ENCODE measurements around the gene NDRG3. TPM values are rescaled to one million over a fixed set of nuclear protein-coding genes. Genes with fewer than 3 reads are reported as not detected.
A peak's percentile ranks its signal among the peaks of the same experiment; 100 is the strongest.
"Not testable (repeated sequence)": the region's sequence is repeated elsewhere in the genome, so short reads cannot be mapped to it uniquely, and the experiment has no call there.

NDRG3 gene
- polyA plus RNA-seq, 12 donors = 15.4 to 26.7 (median 17.7) TPM; not detected in 1

DNA sequence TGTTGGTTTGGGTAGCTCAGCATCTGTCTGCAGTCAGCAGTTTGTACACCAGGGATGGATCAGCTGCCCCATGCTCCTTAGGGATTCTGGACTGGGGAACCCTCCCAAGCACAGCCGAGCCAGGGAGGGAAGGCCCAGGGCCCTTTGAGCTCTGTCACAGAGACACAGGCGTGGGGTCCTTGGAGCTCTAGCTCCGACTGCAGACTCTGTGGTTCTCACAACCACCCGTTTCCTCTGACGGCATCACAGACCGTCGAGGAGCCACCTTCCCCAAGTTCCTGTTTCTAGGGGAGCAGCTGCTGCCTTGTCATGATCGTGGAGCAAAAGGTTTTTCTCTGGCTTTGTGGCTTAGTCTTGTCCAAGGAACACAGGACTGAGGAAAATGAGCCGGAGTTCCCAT is 99.9 kb downstream of the NDRG3 start, which contains the start of gene SLA2:
SLA2 (minus strand) TSS at position 199 of the 400 bp plus-strand sequence. CDS start 4,861 bp downstream, outside the sequence.
- DNase-seq = peak; percentile 7

DNA sequence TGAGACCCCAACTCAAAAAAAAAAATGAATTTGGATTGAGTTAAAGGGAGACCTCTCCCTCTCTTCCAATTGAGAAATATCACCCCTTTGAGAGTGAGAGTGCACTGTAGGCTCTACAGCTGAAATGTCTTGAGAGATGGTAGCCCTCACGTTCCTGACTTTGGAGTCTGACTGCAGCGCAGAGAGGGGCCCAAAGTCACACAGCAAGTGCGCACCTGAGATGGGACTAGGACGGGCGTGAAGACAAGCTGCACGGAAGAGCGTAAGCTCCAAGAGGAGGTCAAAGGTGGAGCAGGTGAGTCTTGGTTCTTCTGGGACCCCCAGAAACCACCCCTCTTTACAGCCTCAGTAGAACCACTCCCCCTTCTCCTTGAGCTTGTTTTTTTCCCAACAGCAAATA is 100.5 kb downstream of the NDRG3 start:
- DNase-seq = no peak

DNA sequence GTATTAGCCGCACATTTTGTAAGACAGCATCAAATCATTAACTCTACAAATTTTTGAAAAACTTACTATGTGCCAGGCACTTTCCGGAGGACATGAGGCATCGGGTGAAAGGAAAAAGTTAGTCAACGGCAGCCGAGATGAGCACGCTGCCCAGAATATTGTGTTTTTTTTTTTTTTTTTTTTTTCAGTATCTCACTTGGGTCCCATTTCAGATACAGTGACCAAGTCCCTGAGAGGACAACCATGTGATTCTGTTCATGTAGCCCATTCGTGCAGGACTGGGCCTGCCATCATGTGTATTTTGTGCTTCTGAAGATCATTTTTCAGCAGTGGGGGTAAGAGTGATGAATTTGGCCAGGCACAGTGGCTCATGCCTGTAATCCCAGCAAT is 101.2 kb downstream of the NDRG3 start:
- no peak for DNase-seq

DNA sequence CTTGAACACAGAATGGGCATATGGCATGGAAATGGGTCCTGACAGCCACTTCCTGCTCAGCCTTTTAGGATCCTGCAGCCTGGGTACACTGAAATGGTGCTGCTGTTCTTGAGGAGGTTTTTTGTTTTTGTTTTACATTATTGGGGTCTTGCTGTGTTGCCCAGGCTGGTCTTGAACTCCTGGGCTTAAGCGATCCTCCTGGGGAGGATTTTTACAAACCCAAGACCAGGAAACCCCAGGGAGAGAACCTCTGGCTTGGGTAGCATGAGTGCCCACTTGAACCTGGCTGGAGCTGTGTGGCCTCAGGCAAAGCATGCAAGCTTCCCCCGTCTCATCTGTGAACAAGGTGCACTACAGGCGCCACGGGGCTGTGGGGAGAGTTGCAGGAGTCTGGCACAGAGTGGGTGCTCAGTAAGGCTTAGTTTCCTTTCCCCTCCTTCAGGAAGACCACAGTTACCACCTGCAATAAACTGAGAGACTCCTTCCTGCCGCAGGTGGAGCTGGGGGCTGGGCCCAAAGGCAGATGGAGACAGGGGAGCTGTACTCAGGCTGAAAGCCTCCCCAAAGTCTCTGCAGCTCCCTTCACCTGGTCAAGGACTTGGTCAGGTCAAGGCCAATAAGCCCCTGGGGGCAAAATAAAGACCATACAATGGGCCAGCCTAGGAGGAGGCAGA is 101.7 kb downstream of the NDRG3 start:
- no peak for DNase-seq

DNA sequence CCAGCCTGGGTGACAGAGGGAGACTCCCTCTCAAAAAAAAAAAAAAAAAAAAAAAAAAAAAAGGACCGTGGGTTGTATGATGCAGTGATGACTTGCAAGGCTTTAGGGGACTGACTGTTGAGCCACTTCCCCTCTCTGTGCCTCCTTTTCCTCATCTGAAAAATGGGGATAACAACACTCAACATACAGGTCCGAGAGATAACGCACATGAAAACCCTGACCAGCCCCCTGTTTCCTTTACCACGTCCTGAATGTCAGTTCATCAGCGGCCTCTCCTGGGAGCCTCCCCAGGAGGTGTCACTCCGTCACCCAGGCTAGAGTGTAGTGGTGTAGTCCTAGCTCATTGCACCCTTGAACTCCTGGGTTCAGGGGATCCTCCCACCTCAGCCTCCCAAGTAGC is 103.8 kb downstream of the NDRG3 start:
- DNase-seq = no peak

DNA sequence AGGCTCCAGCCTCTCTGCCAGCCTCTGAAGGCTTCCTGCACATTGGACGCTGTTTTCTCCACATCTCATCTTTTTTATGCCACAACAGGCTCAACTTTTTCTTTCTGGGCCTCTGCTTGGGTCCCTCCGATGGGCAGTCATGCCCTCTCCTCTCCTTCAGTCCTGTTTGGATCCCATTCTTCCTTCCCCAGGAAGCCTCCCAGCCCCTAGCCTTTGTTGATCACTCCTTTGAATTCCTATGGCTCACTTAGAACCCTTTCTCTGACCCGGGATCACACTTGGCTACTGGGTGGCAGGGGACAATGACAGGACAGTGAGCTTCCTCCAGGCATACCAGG is 104.4 kb downstream of the NDRG3 start:
- no peak for DNase-seq

DNA sequence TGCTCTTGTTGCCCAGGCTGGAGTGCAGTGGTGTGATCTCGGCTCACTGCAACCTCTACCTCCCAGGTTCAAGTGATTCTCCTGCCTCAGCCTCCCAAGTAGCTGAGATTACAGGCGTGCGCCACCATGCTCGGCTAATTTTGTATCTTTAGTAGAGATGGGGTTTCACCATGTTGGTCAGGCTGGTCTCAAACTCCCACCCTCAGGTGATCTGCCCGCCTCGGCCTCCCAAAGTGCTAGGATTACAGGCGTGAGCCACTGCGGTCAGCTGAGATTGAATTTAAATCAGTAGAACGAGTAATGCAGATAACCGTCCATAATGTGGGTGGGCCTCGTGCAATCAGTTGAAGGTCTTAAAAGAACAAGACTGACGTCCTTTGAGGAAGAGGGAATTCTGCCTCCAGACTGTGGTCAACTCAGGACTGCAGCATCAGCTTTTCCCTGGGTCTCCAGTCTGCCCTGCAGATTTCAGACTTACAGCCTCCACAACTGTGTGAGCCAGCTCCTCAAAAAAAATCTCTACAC is 107.0 kb downstream of the NDRG3 start:
- DNase-seq = not testable (repeated sequence)

DNA sequence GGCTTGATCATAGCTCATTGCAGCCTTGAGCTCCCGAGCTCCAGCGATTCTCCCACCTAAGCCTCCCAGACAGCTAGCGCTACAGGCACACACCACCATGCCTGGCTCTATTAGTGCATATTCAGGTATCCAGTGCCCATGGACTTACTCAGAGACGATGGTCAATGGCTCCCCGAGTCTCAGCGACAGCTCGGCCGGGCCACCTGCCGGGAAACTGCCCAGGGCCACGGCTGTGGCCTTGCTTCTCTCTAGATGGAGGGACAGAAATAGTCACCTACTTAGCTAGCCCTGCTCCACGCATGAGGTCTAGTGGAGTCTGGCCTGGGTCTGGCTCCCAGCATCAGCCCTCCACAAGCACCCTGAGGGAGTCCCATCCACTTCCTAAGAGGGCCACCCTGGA is 111.5 kb downstream of the NDRG3 start:
- DNase-seq = no peak

DNA sequence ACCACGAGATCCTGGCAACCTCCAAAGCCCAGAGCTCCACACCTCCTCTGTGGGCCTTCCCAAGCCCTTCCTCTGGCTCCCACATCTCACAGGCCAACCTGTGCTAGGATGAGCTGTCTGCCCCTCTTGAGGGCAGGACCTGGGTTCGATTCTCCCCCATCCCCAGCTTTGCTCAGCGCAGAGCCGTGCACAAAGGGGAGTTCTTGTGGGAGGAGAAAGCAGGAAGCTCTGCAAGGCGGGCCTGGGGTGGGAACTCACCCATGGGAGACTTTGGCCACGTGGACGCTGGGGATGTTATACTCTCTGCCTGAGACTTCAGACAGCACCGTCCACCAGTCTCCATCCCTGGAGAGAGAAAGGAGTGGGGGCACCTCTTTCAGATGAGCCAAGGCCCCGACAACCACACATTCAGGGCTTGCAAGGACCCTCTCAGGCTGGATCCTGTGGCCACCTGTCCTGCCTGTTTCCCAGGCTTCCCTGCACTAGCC is 112.6 kb downstream of the NDRG3 start:
- no peak for DNase-seq

DNA sequence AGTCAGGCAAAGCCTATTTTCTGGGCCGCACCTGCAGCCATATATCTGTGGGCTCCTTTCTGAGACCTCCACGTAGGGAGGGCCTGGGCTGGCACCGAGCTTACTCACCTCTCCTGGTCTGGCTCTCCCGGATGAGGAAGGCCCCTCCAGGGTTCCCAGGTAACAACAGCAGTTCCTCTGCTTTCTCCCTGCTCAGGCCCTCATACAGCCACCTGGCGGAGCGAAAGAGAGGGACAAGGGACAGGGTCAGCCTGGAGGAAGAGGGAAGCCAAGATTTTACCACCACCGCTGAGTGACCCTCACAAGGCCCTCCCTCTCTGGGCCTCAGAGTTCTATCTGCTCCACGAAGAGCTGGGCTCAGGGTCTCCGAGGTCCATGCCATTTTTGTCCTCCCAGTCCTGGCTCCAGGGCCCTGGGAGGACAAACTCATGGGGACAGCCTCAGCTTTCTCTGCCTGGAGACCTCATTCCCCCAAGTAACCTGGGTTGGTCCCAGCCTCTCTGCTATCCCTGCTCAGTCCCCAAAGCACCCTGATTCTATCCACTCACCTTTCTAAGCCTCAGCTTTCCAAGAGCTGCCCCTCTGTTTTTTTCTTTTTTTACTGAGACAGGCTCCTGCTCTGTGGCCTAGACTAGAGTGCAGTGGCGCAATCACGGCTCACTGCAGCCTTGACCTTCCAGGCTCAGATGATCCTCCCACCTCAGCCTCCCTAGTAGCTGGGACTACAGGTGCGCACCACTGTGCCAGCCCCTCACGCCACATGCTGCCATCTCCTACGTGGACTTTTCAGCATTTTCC is 113.2 kb downstream of the NDRG3 start:
- DNase-seq = no peak

DNA sequence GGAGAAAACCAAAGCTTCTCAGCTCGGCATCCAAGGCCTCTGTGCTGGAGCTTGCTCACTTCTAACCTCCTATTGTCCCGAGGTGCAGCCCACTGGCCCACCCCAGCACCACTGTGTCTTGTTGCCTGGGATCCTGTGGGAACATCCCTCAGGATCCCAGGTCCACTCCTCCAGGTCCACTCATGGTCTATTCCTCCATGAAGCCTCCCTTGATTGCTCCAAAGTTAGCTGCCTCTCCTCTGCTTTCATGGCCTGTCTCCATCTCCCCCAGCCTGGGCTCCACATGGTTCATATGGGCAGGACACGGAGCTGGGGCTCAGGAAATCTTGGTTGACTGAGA is 113.8 kb downstream of the NDRG3 start:
- no peak for DNase-seq

DNA sequence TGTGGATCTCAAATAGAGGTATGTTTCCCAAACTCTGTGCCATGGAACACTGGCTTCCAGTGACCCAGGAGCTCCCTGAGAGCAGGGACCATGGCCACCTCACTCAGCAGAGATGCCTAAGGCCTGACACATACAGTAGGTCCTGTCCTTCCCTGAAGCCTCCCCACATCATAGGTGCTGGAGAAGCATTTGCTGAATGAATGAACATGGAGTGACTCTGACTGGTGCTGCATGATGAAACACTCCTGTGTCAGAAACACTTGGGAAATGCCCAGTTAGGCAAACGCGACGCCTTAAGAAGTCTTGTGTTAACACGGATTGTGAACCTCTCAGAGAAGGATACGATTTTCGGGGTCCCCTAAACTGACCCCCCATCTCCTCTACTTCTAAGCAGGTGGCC is 114.2 kb downstream of the NDRG3 start:
- no peak for DNase-seq

DNA sequence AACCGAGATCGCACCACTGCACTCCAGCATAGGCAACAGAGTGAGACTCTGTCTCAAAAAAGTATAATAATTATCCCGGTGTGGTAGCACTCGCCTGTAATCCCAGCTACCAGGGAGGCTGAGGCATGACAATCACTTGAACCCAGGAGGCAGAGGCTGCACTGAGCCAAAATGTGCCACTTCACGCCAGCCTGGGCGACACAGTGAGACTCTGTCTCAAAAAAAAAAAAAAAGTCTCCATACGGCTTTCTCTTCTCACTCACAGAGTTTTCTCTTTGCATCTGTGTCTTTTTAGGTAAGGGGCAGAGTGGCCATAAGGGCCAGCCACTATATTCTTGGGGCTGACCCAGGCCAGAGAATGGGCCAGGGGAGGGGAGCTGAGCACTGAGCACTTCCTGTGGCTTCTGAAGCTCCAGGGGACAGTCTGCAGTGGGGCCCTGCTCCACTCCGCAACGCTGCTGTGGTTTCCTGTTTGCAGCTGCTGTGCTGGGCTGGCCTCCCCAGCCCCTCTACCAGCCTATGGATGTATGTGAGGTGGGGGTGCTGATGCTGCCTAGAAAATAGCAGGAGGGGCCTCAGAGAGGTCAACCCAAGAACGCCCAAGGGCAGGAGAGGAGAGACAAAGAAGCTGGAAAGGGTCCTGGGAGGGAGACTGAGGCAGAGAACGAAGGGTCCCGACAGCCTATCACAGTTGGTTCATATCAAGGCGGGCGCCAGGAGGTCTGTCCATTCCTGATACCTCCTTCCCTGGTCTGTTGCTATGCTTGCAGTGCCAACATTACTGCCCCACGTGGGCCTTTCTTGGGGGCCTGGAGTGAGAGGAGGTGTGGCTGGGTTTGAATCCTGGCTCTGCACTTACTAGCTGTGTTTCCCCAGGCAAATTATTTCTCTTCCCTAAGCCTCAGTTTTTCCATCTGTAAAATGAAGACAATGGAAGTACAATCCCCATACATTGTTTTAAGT is 115.9 kb downstream of the NDRG3 start:
- DNase-seq = no peak

DNA sequence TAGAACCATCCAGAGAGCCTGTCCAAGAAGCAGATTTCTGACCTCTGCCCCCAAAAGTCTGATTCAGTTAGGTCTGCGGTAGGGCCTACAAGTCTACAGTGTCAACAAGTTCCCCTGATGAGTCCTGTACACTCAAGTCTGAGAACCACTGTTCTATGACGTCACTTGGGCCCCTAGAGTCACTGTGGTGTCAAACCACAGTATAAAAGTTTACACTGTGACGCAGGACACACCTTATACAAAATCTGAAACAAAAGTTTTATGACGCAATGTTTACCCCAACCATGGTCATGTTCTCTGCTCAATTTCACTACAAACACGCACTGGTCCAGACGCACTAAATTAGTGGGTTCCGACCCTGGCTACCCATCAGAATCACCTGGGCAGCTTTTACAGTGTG is 117.8 kb downstream of the NDRG3 start:
- DNase-seq = no peak

DNA sequence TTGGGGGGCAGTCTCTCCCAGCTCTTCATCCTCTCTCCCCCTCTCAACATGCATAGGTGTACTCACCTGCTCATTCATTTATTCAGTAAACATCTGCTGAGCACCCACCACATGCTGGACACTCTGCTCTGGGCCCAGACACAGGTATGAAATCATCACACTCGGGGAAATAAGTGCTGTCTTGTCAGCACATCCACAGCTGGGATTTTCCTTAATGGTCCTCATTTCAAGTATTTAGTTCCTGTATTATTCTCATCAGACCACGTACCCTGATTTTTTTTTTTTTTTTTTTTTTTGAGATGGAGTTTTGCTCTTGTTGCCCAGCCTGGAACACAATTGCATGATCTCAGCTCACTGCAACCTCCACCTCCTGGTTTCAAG is 121.0 kb downstream of the NDRG3 start:
- no peak for DNase-seq

DNA sequence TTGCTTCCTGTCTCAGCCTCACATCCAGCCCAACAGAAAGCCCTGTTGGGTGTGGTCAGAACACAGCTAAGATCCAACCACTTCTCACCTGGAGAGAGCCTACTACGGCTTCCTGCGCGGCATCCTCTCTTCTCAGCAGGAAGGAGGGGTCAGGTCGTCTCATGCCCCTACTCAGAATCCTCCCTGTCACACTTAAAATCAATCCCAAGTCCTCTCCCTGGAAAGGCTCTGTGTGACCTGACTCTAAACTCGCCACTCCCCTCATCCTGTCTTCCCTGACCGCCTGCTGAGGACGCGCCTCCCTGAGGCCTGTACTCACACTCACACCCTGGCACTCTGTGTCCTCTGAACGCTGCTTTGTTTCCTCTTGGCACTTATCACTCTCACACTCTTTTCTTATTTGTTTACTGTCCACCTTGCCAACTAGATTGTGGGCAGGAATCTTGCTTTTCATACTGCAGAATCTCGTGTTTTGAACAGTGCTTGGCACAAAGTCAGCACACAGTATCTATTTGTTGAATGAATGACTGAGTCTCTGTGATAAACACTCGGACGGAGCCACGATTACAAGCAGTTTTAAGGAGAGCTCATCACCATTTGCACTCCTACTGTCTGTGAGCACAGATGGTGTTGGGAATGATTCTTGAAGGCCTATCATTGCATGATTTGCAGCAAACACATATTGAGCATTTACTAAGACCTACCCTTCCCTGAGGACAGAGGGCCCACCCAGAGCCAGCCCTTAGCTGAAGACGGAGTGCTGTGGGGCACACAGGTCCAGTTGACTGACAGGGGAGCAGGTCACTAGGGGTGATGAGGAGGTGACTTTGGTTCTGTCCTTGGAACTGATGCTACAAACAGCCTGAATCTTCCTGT is 121.6 kb downstream of the NDRG3 start:
- DNase-seq = no peak

DNA sequence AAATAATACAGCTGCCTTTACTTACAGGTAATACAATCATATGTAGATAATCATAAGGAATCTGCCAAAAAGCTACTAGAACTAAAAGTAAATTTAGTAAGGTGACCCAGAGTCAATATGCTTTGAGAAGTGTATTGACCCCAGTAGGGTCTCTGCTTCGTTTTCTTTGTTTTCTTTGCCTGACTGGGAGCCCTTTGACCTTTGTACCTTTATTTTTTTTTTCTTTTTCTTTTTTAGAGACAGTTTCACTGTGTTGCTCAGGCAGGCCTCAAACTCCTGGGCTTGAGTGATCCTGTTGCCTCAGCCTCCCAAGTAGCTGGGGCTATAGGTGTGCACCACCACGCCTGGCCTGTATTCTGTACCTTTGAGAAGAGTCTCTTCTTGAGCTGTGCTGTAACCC is 122.4 kb downstream of the NDRG3 start:
- DNase-seq = no peak

DNA sequence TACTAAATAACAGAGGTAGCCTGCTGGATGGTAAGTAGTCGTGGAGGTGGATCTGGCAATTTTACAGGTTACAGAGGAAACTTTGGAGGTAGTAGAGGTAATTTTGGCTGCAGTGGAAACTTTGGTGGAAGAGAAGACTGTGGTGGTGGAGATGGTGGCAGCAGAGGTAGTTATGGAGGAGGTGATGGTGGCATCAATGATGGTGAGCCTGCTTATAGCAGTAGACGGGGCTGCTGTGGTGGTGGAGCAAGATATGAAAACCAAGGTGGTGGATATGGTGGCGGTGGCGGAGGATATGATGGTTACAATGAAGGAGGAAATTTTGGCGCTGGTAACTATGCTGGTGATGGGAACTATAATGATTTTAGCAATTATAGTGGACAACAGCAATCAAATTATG is 125.0 kb downstream of the NDRG3 start:
- DNase-seq = no peak

DNA sequence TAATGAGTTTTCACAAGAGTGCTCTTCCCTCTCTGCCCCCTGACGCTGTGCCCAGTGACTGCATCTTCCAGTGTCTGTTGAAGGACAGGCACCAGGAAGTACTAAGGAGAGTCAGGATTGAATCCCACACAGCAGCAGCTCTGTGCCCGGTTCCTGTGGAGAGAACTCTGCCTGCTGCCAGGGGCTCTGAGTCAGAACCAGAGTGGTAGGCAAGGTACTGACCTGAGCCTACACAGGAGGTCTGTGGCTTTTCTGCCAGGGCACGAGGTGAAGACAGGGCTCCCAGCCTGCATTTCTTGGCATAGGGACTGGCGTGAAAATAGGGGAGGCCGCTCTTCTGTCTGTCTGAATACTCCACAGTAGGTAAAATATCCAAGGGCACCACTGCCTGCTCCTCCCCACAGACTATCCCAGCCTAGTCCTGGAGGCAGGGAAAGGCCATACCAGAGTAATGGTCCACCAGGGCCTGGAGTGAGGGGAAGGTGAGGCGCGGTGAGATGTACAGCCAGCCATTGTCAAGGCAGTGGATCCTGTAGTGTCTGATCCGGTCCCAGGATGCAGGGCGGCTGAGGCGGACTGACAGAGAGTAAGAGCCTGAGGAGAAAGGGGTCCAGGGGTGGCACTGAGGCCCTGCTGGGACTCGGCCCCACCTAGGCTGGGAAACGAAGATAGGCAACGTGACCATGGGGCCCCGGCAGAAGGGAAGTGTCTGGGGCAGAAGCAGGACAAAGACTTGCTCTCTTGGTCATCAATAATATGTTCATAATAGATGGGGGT is 130.9 kb downstream of the NDRG3 start:
- no peak for DNase-seq

DNA sequence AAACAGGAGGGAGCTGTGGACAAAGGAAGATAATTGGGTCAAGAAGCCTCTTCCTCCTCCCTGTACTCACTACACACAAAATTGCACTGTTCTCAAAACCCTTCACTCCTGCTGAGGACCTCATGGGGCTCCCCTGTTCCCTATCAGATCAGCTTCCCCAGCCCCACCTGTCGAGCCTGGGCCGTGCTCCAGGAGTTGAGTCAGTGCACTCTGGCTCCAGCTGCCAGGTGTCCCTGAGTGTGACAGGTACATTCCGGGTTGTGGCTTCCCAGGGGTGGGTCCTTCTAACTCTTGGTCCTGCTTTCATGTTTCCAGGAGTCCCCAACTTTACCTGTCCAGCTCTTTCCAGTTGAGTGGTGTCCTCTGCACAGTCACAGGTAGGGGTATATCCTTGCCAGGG is 131.9 kb downstream of the NDRG3 start:
- no peak for DNase-seq
